ENCODE data around the gene WWP2.

DNA sequence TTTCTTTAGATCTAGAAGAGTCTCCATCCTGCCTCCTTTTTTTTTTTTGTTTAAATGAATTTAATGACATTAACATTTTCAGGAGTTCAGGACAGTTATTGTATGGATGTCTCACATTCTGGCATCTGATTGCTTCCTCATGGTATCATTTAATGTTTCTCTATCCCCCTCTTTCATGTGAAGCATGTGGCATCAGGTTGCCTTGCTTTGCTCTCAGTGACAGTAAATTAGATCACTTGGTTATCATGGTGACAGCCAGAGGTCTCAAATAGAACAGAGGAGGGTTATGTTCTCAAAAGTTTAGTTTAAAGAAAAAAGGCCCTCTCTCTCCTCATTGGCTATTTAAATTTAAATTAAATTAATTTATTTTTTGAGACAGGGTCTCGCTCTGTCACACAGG, 74.1 kb downstream of the WWP2 start:
- TF ChIP-seq EZH2 (IDR thresholded peaks at IDR 0.05; ENCODE audit: borderline replicate concordance) = no peak
- TF ChIP-seq, protein P1, sequence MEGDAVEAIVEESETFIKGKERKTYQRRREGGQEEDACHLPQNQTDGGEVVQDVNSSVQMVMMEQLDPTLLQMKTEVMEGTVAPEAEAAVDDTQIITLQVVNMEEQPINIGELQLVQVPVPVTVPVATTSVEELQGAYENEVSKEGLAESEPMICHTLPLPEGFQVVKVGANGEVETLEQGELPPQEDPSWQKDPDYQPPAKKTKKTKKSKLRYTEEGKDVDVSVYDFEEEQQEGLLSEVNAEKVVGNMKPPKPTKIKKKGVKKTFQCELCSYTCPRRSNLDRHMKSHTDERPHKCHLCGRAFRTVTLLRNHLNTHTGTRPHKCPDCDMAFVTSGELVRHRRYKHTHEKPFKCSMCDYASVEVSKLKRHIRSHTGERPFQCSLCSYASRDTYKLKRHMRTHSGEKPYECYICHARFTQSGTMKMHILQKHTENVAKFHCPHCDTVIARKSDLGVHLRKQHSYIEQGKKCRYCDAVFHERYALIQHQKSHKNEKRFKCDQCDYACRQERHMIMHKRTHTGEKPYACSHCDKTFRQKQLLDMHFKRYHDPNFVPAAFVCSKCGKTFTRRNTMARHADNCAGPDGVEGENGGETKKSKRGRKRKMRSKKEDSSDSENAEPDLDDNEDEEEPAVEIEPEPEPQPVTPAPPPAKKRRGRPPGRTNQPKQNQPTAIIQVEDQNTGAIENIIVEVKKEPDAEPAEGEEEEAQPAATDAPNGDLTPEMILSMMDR (IDR thresholded peaks at IDR 0.05; ENCODE audit: poor library complexity) = no peak
